HEK293T (cell line): ENCODE results near the gene MRAP2.
"Not testable (repeated sequence)": the region's sequence is repeated elsewhere in the genome, so short reads cannot be mapped to it uniquely, and the experiment has no call there.

ENCODE experiments used
- CTCF ChIA-PET: fragments of 350-600 bp; formaldehyde crosslinking; extraction: SDS; loops from one replicate; lab custom pipeline; 2021; ENCODE audit warnings: antibody characterized with exemption, inconsistent platforms; lab: Yijun Ruan, JAX
- POLR2A ChIA-PET: fragments of 350-600 bp; formaldehyde crosslinking; extraction: SDS; loops from one replicate; lab custom pipeline; 2020; ENCODE audit warnings: antibody characterized with exemption, inconsistent platforms; lab: Yijun Ruan, JAX
- DNase-seq: peaks from one replicate; pipeline ENCODE4 v3.0.0; 2012; ENCODE audit warnings: mixed read lengths; ENCODE audit errors: extremely low spot score
- ARNT ChIP-seq: fragments of 450-650 bp; IDR thresholded peaks from 2 replicates; pipeline ENCODE4 v1.6.1; 2017; ENCODE audit warnings: mild to moderate bottlenecking
- BHLHE40 ChIP-seq: fragments of 450-650 bp; IDR thresholded peaks from 2 replicates; pipeline ENCODE4 v1.6.1; 2016; ENCODE audit warnings: mild to moderate bottlenecking, moderate library complexity, borderline replicate concordance
- CTBP1 ChIP-seq: fragments of 450-650 bp; IDR thresholded peaks from 2 replicates; pipeline ENCODE4 v1.6.1; 2016; ENCODE audit warnings: borderline replicate concordance
- ELF4 ChIP-seq: fragments of 450-650 bp; IDR thresholded peaks from 2 replicates; pipeline ENCODE4 v1.6.1; 2017; ENCODE audit warnings: antibody characterized with exemption
- FOXA1 ChIP-seq: fragments of 450-650 bp; IDR thresholded peaks from 2 replicates; pipeline ENCODE4 v1.6.1; 2016; ENCODE audit warnings: mild to moderate bottlenecking
- FOXK2 ChIP-seq: fragments of 450-650 bp; IDR thresholded peaks from 2 replicates; pipeline ENCODE4 v1.6.1; 2016; ENCODE audit warnings: mild to moderate bottlenecking
- FOXM1 ChIP-seq: fragments of 450-650 bp; IDR thresholded peaks from 2 replicates; pipeline ENCODE4 v1.6.1; 2017; ENCODE audit warnings: mild to moderate bottlenecking, borderline replicate concordance
- HDGF ChIP-seq: fragments of 450-650 bp; IDR thresholded peaks from 2 replicates; pipeline ENCODE4 v1.6.1; 2017; ENCODE audit warnings: antibody characterized with exemption, borderline replicate concordance
- L3MBTL2 ChIP-seq: fragments of 450-650 bp; conservative IDR thresholded peaks from 2 replicates; pipeline ENCODE4 v1.6.1; 2016; ENCODE audit warnings: mild to moderate bottlenecking
- LEF1 ChIP-seq: fragments of 450-650 bp; IDR thresholded peaks from 2 replicates; pipeline ENCODE4 v1.6.1; 2017; ENCODE audit warnings: mild to moderate bottlenecking, borderline replicate concordance
- NFRKB ChIP-seq: fragments of 450-650 bp; IDR thresholded peaks from 2 replicates; pipeline ENCODE4 v1.6.1; 2016; ENCODE audit warnings: mild to moderate bottlenecking, moderate library complexity
- PKNOX1 ChIP-seq: fragments of 450-650 bp; IDR thresholded peaks from 2 replicates; pipeline ENCODE4 v1.6.1; 2016
- SP1 ChIP-seq: fragments of 450-650 bp; IDR thresholded peaks from 2 replicates; pipeline ENCODE4 v1.6.1; 2017
- SUZ12 ChIP-seq: fragments of 450-650 bp; IDR thresholded peaks from 2 replicates; pipeline ENCODE4 v1.6.1; 2016; ENCODE audit warnings: mild to moderate bottlenecking
- TARDBP ChIP-seq: fragments of 450-650 bp; IDR thresholded peaks from 2 replicates; pipeline ENCODE4 v1.6.1; 2016
- ZNF384 ChIP-seq: fragments of 450-650 bp; IDR thresholded peaks from 2 replicates; pipeline ENCODE4 v1.6.1; 2016

MRAP2 gene

GRCh38 chr6:84026721-84027164, 6.8 kb upstream of the MRAP2 start:
- no peak for TF ChIP-seq FOXA1
- TF ChIP-seq ARNT: no peak
- TF ChIP-seq BHLHE40: no peak
- no peak for TF ChIP-seq L3MBTL2
- TF ChIP-seq CTBP1: no peak
- TF ChIP-seq HDGF: no peak
- TF ChIP-seq FOXM1: no peak
- no peak for TF ChIP-seq TARDBP
- TF ChIP-seq ZNF384: no peak
- TF ChIP-seq ELF4: no peak
- DNase-seq: no peak
- CTCF ChIA-PET: no interaction called here
- POLR2A ChIA-PET: no interaction called here

- no peak for DNase-seq
- POLR2A ChIA-PET: no interaction called here
- TF ChIP-seq CTBP1 (no peak), ELF4 (no peak), SUZ12 (no peak), NFRKB (no peak), LEF1 (no peak), HDGF (no peak), SP1 (no peak), BHLHE40 (no peak), PKNOX1 (no peak), L3MBTL2 (no peak), ZNF384 (no peak), FOXA1 (no peak), FOXM1 (no peak), TARDBP (no peak), FOXK2 (no peak), ARNT (no peak)
- CTCF ChIA-PET: interaction anchor here (0.6 kb wide), 1 partner anchor 66 kb away, joined by 3 read pairs; no protein-coding TSS in a partner anchor
These were observed 6.0 kb upstream of the MRAP2 start for GRCh38 chr6:84027340-84028181.

- DNase-seq: no peak
- POLR2A ChIA-PET: no interaction called here
- TF ChIP-seq ARNT (no peak), L3MBTL2 (no peak), LEF1 (no peak), ELF4 (no peak), HDGF (no peak), ZNF384 (no peak), PKNOX1 (no peak), CTBP1 (no peak), TARDBP (no peak), SUZ12 (no peak), FOXA1 (no peak), SP1 (no peak), NFRKB (no peak), FOXM1 (no peak), FOXK2 (no peak), BHLHE40 (no peak)
- CTCF ChIA-PET: interaction anchor here (0.6 kb wide), 1 partner anchor 65 kb away, joined by 3 read pairs; no protein-coding TSS in a partner anchor
These were observed 5.2 kb upstream of the MRAP2 start for GRCh38 chr6:84028350-84028749.

- POLR2A ChIA-PET: not testable (repeated sequence)
These were observed 1.6 kb upstream of the MRAP2 start for GRCh38 chr6:84032000-84032399.

GRCh38 chr6:84035484-84035883, 1.9 kb downstream of the MRAP2 start:
- CTCF ChIA-PET: interaction anchor here (0.7 kb wide), 1 partner anchor 358 kb away, joined by 5 read pairs; no protein-coding TSS in a partner anchor
- TF ChIP-seq SP1 (no peak), TARDBP (no peak), BHLHE40 (no peak), SUZ12 (no peak), ELF4 (no peak), FOXA1 (no peak), PKNOX1 (no peak), ZNF384 (no peak), LEF1 (no peak), L3MBTL2 (no peak), FOXM1 (no peak), FOXK2 (no peak), HDGF (no peak), CTBP1 (no peak)
- DNase-seq: no peak
- POLR2A ChIA-PET: no interaction called here

More at GRCh38 chr6:84032000-84032399, 1.6 kb upstream of the MRAP2 start:
- DNase-seq, CTCF ChIA-PET: not testable (repeated sequence)

GRCh38 chr6:84037425-84038089, 4.0 kb downstream of the MRAP2 start:
- DNase-seq: no peak
- TF ChIP-seq FOXM1: no peak
- TF ChIP-seq ZNF384: no peak
- TF ChIP-seq ELF4: no peak
- TF ChIP-seq FOXK2: no peak
- no peak for TF ChIP-seq BHLHE40
- TF ChIP-seq NFRKB: no peak
- no peak for TF ChIP-seq FOXA1
- TF ChIP-seq PKNOX1: no peak
- no peak for TF ChIP-seq TARDBP
- TF ChIP-seq L3MBTL2: no peak
- no peak for TF ChIP-seq HDGF
- TF ChIP-seq LEF1: no peak
- TF ChIP-seq CTBP1: no peak
- no peak for TF ChIP-seq SP1
- no peak for TF ChIP-seq SUZ12
- no peak for TF ChIP-seq ARNT
- ChIA-PET POLR2A (no interaction called here), CTCF (no interaction called here)
